Vagina (tissue), 2 donors: ENCODE results near the gene MMP11.

Experiments
- POLR2A ChIP-seq, 2 donors: fragments of 450-650 bp; IDR thresholded peaks; one replicate each; pipeline ENCODE4 v1.6.1; 2017; ENCODE audit warnings: antibody characterized with exemption in 2 of 2, mild to moderate bottlenecking in 2 of 2, moderate library complexity in 2 of 2
- TF ChIP-seq, protein P1 (sequence below), 3 experiments: fragments of 450-650 bp in 2 of 3; fragments of 200-600 bp in 1 of 3; sonication (generic) in 1 of 3; IDR thresholded peaks; one replicate each; pipeline ENCODE4 v1.5.1; 2017 to 2019; ENCODE audit warnings: antibody characterized with exemption in 3 of 3, mild to moderate bottlenecking in 2 of 3, moderate library complexity in 2 of 3

DNA sequence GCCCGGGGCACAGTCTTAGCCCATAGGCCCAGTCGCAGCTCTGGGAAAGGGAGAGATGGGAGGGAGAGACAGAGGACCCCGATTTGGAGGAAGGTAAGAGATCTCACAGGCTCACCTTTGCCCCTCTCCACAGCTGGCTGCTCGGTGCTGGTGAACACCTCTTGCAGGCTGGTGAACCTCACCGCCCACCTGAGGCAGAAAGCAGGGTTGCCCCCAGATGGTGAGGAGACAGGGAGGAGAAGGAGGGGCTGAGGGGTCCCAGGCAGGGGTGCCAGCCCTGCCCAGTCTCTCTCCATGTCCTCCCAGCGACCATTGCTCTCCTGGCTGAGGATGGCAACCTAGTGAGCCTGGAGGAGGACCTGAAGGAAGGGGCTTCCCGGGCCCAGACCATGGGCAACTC, 8.7 kb upstream of the MMP11 start:
- TF ChIP-seq, protein P1, sequence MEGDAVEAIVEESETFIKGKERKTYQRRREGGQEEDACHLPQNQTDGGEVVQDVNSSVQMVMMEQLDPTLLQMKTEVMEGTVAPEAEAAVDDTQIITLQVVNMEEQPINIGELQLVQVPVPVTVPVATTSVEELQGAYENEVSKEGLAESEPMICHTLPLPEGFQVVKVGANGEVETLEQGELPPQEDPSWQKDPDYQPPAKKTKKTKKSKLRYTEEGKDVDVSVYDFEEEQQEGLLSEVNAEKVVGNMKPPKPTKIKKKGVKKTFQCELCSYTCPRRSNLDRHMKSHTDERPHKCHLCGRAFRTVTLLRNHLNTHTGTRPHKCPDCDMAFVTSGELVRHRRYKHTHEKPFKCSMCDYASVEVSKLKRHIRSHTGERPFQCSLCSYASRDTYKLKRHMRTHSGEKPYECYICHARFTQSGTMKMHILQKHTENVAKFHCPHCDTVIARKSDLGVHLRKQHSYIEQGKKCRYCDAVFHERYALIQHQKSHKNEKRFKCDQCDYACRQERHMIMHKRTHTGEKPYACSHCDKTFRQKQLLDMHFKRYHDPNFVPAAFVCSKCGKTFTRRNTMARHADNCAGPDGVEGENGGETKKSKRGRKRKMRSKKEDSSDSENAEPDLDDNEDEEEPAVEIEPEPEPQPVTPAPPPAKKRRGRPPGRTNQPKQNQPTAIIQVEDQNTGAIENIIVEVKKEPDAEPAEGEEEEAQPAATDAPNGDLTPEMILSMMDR (IDR thresholded peaks at IDR 0.05), result no peak
- no peak for TF ChIP-seq POLR2A (IDR thresholded peaks at IDR 0.05)
